Hematopoietic multipotent progenitor cell (in vitro differentiated cells): ENCODE measurements around the gene CARF. TPM values are rescaled to one million over a fixed set of nuclear protein-coding genes. Genes with fewer than 3 reads are reported as not detected.
"Not testable (repeated sequence)": the region's sequence is repeated elsewhere in the genome, so short reads cannot be mapped to it uniquely, and the experiment has no call there.

Experiments
- DNase-seq, 3 donors: peaks; one replicate each; pipeline ENCODE4 v3.0.0-alpha.2; 2011 to 2015; ENCODE audit warnings: low read depth in 2 of 3, low spot score in 2 of 3
- total RNA-seq: library from RNA; depleted of rRNA; stranded (reverse); fragments of >200 nt; gene quantifications from one replicate; pipeline ENCODE4 v1.2.3, GENCODE V29; 2012

The CARF gene
- total RNA-seq, 1 donor, result 9.2 TPM

GRCh38 chr2:202934456-202934855 lies 22.4 kb downstream of the CARF start:
- no peak for DNase-seq

- no peak for DNase-seq
Measured at GRCh38 chr2:202938960-202939359, 26.9 kb downstream of the CARF start.

GRCh38 chr2:202941771-202942170 lies 29.7 kb downstream of the CARF start:
- DNase-seq, result no peak

GRCh38 chr2:202944408-202944807 lies 32.3 kb downstream of the CARF start:
- DNase-seq, result no peak

- DNase-seq, result no peak
Measured at GRCh38 chr2:202944816-202945215, 32.7 kb downstream of the CARF start.

GRCh38 chr2:202945497-202945896 lies 33.4 kb downstream of the CARF start:
- DNase-seq, result no peak

GRCh38 chr2:202949333-202949732 lies 37.3 kb downstream of the CARF start:
- not testable (repeated sequence) for DNase-seq

- DNase-seq, result peak in 2 of 3 donors; percentile 21 to 66
Measured at GRCh38 chr2:202950592-202950991, 38.5 kb downstream of the CARF start.

- no peak for DNase-seq
Measured at GRCh38 chr2:202960524-202960923, 48.4 kb downstream of the CARF start.

GRCh38 chr2:202963712-202964111 lies 51.6 kb downstream of the CARF start:
- DNase-seq, result no peak

GRCh38 chr2:202965810-202966460 lies 53.9 kb downstream of the CARF start:
- peak in 2 of 3 donors; percentile 71 to 86 for DNase-seq

- not testable (repeated sequence) for DNase-seq
Measured at GRCh38 chr2:202969404-202969803, 57.3 kb downstream of the CARF start.

- no peak for DNase-seq
Measured at GRCh38 chr2:202976809-202977208, 64.7 kb downstream of the CARF start.

- DNase-seq, result no peak
Measured at GRCh38 chr2:202982779-202983491, 70.9 kb downstream of the CARF start.

- no peak for DNase-seq
Measured at GRCh38 chr2:202989749-202990148, 77.7 kb downstream of the CARF start.

- DNase-seq, result no peak
Measured at GRCh38 chr2:202990501-202990900, 78.4 kb downstream of the CARF start.

GRCh38 chr2:202997113-202997512 lies 85.0 kb downstream of the CARF start:
- peak in 2 of 3 donors; percentile 21 to 64 for DNase-seq

GRCh38 chr2:203002054-203002821 lies 90.2 kb downstream of the CARF start:
- no peak for DNase-seq

GRCh38 chr2:203003716-203004115 lies 91.6 kb downstream of the CARF start:
- DNase-seq, result no peak

- DNase-seq, result peak; percentile 95 to 99 (median 99)
Measured at GRCh38 chr2:203014456-203015199, 102.6 kb downstream of the CARF start, which contains the start of gene NBEAL1. NBEAL1 (plus strand) TSS chr2:203014875; CDS start chr2:203016385, 1,510 bp downstream.

GRCh38 chr2:203016716-203017115 lies 104.6 kb downstream of the CARF start:
- DNase-seq, result no peak
